Activated T-helper 1 cell treated with anti-CD3 and anti-CD28 coated beads, Interleukin-2, amount 50 U/mL, for 16 hours (primary cell): Measurements from ENCODE around the gene MKLN1.
"Not testable (repeated sequence)": the region's sequence is repeated elsewhere in the genome, so short reads cannot be mapped to it uniquely, and the experiment has no call there.

Experiments
- DNase-seq, 2 donors: peaks; one replicate each; pipeline ENCODE4 v3.0.0-alpha.2; 2020; ENCODE audit warnings: low read depth in 1 of 2, low spot score in 1 of 2

MKLN1 gene

GRCh38 chr7:131307627-131308026 is 20.0 kb upstream of the MKLN1 start:
- DNase-seq: no peak

DNA sequence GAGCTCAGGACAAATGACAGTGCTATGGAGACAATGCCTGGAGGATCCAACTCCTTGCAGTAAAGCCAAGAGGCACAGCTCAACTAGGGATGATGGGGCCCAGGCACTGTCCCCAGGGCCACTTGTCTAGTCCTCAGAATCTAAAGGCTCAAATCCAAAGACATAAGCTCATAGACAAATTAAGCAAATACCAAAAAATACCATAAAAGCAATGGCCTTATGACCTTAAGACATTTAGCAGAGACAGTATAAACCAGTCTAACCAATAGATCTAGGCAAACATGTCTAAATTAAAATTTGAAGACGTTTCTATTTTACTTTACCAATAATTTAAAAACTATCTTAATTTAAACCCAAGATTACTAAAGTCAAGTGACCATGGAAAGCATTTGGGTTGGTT is 14.8 kb upstream of the MKLN1 start:
- DNase-seq: no peak

GRCh38 chr7:131320603-131321002 is 7.1 kb upstream of the MKLN1 start:
- DNase-seq: no peak

DNA sequence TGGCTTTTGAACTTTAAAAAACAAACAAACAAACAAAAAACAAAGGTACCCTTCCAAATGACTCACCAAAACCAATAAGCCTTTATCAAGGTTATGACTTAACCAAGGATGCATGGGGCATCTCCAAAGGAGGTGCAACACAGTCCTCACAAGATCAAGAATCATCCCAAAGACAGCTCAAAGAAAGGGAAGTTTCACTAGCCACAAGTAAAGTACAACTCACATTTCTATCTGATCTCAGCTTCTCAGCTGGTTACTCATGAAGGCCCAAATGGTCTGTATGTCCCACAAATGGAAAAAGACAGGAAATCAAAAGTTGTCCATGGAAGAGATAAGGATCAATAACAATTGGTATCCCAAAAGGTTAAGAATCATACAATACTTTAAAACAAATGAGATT is 6.0 kb upstream of the MKLN1 start:
- no peak for DNase-seq

GRCh38 chr7:131322061-131322460 is 5.6 kb upstream of the MKLN1 start:
- DNase-seq: no peak

DNA sequence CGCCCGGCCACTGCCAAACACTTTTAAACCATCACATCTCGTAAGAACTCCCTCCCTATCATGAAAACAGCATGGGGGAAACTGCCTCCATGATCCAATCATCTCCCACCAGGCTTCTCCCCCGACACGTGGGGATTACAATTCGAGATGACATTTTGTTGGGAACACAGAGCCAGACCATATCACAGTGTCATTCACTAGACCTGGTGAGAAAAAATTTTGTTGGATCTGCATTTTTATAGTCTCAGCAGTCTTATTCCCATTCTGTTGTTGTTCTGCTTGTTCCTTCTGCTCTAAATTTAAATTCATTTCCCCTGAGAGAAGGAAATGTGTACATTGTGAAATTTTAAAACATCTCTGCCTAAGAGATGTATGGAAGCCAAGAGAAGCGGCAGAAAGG is 4.8 kb upstream of the MKLN1 start:
- DNase-seq: no peak

DNA sequence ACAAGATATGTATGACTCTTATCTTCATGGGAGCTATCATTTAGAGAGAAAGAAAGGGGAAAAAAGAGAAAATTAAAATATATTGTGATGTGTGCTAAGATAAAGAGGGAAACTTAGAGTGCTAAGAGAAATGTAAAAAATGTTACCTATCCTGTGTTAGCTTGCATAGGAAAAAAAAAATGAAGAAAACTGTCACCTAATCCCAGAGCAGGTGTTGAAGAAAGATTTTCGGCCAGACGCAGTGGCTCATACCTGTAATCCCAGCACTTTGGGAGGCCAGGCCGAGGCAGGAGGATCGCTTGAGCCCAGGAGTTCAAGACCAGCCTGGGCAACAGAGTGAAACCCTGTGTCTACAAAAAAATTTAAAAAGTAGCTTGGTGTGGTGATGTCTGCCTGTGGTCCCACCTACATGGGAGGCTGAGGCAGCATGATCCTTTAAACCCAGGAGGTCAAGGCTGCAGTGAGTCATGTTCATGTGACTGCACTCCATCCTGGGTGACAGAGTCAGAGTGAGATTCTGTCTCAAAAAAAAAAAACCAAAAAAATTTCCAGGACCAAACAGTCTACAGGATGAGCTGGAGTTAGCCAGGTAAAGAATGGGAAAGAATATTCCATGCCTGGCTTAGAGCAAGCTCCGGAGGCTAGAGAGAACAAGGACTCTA is 2.4 kb upstream of the MKLN1 start:
- DNase-seq: no peak

DNA sequence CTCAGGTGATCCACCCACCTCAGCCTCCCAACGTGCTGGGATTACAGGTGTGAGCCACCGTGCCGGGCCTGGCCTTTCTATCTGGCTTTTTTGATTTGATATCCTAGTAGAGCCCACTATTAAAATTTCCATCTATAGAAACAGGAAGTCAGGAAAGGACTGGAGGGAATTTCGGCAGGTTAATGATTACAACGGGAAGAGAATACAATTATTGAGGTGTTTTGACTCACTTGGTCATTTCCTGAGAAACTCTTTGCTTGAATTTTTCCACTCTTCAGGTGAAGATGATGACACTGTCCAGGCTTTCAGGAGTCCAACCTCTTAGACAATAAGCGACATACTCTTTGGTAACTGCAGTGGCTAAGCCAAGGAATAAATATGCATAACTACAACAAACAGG is 1.1 kb upstream of the MKLN1 start:
- no peak for DNase-seq

DNA sequence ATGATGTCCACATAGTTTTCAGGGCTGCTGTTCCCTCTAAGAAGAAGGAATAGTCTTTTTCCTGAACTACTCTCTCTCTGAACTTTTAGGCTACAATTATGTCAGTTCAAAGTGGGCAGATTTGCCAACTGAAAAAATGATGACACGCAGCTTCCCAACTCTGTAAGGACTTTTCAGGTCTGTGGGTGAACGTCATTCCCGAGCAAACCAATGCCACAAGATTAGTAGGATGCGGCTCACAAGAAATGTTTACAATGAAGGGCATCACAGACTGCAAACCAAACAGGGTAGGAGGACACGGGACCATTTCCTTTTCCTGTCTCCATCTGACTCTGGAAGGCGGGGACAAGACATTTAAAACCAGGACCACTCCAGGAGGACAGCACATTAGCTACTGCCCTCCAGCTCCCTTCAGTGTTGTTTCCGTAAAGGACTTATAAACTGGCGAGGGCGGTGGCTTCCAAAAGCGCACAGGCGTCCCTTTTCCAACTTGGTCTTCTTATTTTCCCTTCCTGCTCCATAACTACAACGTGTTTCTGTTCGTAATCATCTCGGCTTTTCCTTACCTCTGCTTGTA is 539 bp upstream of the MKLN1 start:
- DNase-seq: no peak

DNA sequence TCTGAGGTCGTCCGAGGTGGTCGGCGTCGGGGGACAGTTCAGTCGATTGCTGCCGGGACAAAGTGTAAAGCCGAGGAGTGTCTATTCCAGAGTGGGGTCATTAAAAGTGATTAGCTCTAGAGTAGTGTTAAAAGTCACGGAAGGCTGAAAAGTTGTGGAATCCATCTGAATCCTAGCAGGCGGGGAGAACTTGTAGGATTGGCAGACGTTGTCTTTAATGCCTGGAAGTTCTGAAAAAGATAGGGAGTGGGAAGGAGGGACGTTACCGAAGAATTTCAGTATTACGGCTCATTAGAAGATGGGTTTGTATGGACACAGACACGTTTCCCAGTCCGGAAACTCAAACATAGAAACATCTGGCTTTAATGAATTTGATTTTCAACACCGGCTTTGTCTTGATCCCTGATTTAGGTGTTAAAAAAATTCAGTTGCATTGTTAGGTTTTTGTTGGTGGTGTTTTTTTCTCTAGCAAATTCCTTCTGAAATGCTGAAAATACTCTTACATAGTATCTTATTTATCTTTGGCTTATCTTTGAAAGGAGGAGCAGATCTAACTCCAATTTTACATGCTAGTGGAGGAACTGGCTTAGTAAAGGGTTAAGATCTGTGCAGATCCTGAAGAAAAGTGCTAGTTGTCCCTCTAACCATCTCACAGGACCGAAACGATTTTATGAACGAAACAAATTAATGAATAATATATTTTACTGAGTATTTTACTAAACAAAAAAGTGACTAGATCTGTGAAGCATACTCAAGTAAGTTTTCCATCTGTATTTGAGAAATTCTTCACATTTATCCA is 900 bp downstream of the MKLN1 start:
- DNase-seq: no peak

DNA sequence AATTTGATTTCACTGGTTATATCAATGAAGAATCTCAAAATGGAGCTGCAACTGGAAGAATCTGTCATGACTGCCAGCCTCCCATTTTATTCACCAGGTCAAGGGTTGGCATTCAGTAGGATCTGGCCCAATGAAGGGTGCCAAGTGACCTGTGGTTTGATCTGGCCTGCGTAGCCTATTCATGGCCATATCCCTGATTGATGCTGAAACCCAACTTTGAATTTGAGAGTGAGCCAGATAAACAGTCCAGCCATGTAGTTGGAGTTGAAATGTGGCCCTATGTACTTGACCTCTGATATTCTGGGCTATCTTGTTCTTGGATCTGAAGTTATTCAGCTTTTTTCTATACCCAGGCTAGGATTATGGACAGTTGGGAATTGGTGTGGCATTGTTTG is 1.5 kb downstream of the MKLN1 start:
- DNase-seq: no peak

- DNase-seq: no peak
These were observed 2.6 kb downstream of the MKLN1 start for GRCh38 chr7:131330299-131330698.

DNA sequence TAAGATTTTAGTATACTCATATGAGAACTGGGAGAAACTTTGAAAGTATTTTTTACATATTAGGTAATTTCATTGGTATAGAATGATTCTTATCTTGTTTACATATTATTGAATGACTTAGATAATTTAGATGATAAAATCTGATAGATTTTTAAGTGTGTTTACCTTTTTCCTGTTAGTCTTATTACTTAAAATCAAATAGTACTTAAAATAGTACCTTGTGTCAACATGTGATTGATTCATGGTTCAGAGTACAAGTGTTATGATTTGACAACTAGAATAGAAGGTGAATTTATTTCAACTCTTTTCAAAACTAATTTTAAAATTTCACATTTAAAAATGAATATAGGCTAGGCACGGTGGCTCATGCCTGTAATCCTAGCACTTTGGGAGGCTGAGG is 4.1 kb downstream of the MKLN1 start:
- DNase-seq: no peak

DNA sequence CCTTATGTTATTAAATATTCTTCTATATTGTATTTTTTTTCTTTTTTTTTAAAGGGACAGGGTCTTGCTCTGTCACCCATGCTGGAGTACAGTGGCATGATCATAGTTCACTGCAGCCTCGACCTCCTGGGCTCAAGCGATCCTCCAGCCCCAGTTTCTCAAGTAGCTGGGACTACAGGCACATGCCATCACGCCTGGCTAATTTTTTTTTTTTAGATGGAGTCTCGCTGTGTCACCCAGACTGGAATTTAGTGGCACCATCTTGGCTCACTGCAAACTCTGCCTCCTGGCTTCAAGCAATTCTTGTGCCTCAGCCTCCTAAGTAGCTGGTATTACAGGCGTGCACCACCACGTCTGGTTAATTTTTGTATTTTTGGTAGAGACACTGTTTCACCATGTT is 5.1 kb downstream of the MKLN1 start:
- DNase-seq: not testable (repeated sequence)

DNA sequence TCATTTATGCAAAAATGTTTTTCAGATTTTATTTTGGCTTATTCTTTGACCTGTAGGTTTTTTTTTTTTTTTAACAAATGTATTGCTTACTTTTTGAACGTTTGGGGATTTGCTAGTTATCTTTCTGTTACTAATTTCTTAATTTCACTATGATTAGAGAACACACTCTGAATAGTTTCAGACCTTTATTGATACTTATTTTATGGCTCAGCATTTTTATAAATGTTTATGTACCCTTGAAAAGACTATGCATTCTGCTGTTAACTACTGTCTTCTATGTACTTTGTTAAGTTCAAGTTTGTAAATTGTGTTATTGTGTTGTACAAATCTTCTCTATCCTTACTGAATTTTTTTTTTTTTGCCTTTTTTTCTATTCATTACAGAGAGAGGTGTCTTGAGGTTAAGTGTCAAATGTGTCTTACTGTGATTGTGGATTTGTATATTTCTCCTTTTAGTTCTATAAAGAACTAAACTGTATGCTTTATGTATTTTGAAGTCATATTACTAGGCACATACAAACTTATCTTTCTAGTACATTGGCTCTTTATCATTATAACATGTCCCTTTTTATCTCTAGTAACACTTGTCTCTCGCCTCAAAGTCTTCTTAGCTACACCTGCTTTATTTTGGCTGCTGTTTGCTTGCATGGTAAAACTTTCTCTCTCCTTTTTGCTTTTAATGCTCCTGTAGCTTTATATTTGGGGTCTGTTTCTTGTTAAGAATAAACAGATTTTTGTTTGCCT is 8.1 kb downstream of the MKLN1 start:
- no peak for DNase-seq

GRCh38 chr7:131336956-131337355 is 9.3 kb downstream of the MKLN1 start:
- DNase-seq: no peak

GRCh38 chr7:131338173-131338572 is 10.5 kb downstream of the MKLN1 start:
- DNase-seq: no peak

DNA sequence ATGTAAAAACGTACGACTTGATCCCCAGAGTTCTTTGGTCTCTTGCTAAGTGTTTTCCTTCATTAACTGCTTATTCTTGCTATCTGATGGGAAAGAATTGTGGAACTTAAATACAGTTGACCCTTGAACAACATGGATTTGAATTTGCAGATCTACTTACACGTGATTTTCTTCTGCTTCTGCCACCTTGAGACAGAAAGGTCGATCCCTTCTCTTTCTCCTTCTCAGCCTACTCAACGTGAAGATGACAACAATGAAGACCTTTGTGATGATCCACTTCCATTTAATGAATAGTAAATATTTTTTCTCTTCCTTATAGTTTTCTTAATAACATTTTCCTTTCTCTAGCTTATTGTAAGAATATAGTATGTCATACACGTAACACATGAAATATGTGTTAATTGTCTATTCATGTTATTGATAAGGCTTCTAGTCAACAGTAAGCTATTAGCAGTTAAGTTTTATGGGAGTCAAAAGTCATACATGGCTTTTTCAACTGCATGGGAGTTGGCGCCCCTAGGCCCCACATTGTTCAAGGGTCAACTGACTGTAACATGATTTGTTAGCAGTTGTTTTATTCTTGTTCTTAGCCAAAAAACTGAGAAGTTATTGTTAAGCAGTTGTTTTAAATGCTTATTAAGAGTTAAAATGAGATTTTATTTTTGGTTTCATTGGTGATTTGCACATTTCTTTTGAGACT is 11.2 kb downstream of the MKLN1 start:
- DNase-seq: no peak

GRCh38 chr7:131341690-131342089 is 14.0 kb downstream of the MKLN1 start:
- DNase-seq: no peak

- DNase-seq: no peak
These were observed 15.3 kb downstream of the MKLN1 start for GRCh38 chr7:131342864-131343442.
